Stimulated activated CD8-positive, alpha-beta memory T cell treated with anti-CD3 and anti-CD28 coated beads, Interleukin-12 subunit alpha, Interleukin-12 subunit beta, amount 100 ng/mL, for 4 hours (primary cell): ENCODE results near the gene CTNND2.
"Not testable (repeated sequence)": the region's sequence is repeated elsewhere in the genome, so short reads cannot be mapped to it uniquely, and the experiment has no call there.

Experiments
- DNase-seq: peaks from one replicate; pipeline ENCODE4 v3.0.0-alpha.2; 2020; ENCODE audit warnings: low read depth

Gene CTNND2

DNA sequence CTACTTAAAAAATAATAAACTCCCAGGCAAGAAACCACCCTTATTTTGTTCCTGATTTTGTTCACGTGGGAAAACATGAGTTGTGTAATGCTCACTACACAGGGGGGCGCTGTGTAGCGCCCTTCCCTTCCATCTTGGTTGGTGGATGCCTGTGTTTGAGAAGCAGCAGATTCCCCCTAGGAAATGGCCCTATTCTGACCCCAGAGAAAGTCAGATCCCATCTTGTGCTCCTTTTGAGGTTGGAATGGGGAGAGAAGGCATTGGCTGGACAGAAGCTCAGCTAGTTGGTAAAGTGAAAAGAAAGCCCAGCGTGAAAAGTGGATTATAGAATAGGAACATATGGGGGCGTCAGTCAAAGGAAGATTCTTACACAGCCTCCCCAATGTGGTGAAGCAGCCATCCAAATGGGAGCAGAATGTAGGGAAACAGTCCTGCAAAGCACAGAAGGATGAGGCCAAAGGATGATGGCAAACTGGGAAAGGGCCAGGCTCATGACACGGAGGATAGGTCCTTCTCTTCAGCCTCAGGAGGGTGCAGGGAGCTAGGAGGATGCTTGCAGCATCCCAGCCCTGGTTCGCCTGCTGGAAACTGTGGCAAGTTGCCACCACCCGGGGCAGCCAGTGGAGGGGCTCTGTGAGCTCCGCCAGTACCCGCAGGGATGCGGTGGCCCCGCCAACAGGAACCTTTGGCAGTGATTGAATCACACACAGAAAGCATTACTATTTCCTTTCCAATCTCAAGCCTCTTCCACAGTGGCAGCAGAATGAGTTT lies 829.0 kb downstream of the CTNND2 start:
- DNase-seq = no peak

DNA sequence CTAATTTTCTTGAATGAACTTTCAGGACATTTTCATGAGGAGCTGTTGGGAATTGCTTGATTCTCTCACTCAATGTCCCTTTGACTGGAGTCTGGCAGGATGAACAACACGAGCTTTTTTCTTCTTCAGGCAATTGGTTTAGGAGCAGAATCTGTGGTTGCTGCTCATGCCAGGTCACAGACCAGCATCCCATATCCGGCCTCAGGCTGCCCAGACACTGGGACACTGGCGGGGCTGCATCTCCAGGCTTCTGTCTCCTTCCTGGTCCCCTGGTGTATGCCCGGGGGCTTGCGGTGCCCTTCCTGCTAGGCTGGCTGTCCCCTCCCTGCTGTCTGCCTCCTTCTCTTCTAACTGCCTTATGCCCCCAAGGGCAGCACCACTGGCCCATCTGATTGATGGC lies 831.7 kb downstream of the CTNND2 start:
- no peak for DNase-seq

DNA sequence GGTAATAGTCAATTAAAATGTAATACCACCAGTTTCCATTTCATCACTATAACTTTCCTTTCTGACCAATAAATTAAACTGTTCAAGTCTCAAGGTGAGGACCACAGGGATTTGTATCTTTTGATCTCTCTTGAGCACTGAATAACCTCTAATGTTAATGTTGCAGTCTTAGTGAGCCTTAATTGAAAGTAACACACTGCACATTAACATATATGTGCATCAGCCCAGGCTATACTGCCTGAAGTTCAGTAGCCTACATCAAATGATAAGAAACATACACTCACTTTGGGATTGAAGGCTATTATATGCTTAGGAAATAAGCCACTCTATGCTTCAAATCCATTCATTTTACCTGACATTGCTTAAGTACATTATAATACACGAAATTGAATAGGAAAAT lies 832.2 kb downstream of the CTNND2 start:
- DNase-seq = no peak

DNA sequence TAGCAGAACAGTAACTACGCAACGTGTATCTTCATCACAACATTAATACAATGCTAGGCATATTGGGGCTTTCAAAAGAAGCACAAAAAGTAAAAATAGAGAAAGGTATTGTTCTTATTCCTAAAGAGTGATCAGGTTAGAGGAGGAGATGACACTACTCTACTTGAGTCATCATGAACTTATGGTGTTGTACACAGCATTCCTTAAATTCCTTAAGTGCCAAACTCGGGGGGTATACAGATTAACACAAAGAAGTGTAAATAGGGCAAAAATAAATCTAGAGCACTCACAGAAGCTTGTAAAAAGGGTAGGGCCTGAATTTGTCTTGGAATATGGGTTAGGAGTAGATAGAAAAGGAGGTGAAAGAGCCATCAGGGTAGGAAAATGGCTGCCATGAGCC lies 835.2 kb downstream of the CTNND2 start:
- no peak for DNase-seq

DNA sequence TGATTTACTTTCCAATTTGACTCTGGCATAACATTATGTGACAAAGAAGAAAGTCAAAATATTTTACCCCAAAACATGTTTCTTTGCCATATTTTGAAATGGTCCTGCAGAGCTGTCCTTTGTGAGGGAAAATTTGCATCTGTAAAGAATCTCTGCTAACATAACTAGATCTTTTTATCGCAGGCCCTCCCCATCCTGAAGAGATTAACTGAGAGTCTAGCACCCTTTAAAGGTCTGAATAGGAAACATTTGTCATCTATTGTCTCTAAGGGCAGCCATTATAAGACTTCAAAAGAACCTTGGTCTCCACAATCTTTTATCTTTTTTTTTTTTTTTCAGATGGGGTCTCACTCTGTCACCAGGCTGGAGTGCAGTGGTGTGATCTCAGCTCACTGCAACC lies 838.5 kb downstream of the CTNND2 start:
- DNase-seq = not testable (repeated sequence)

DNA sequence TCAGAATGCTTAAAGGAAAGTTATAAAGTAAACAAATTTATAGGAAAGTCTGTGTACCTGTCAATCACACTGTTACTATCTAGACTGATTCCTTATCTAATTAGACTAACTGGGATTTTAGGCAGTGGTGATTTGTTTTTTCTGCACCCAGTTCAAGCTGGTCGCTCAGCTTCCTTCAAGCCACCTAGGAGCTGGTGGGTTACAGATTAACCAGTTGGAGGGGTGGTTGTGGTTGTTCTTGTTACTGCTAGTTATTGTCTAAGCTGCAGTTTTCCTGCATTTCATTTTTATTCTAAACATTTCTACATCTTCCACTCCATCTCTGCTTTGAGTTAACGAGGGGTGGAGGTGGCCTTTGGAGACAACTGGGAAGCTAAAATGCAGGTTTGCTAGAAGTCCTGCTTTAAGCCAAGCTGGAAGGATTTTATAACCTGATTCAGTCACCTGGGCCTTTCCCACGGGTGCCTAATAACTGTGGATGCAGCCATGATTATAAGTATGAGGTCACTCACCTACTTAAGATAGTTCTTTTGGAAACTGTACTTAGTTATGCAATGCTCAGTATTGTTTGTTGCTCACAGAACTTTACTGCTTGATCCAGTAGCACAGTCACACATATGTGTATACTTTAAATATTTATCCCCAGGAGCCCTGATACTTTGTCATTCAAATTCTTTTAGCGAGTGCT lies 839.3 kb downstream of the CTNND2 start:
- DNase-seq = no peak

DNA sequence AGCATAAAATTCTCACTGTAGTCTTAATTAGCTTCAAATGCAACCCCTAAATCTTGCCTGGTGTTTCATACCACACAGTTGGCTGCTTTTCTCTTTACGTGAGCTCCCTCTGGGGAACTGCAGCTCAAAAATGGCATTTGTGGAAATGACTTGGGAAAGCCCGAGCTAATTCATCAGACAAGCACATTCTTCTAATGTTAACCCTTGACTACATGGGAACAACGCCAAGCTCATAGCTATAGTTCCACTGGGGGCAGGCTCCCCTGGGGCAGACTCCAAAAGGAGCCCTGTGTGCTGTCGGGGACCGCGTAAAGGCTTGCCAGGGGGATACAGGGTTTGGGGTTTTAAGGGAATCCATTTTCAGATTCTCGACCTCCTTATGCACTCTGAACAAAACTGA lies 841.8 kb downstream of the CTNND2 start:
- no peak for DNase-seq

DNA sequence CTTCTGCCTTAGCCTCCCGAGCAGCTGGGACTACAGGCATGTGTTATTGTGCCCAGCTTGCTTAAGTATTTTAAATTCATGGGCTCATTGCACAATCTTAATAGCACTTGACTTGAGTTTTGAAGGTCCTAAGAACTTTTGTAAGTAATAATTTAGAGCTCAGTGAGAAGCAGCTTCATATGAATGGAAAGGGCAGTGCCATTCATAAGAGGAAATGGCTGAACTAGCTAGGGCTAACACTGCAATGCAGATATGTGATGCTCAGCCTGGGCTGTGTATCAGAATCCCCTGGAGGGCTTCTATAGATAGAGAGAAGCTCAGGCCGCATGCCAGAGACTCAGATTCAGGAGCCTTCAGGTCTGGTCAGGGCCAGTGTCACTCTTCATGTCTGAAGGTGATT lies 847.7 kb downstream of the CTNND2 start:
- DNase-seq = no peak

DNA sequence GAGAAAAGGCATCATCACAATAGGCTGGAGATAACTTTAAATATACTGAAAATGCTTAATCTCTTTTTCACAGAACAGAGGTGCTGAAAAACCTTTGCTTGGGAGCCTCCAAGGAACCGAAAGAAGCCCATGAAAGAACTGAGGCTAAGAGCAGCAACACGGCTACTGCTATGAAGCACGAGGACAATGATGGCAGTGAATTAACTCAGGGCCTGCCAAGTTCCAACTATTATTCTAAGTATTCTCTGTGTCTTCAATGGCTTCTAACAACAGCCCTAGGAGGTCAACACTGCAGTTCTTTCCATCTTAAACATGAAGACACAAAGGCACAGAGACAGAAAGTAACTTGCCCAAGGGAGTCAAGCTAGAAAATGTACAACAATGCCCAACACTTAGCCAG lies 850.2 kb downstream of the CTNND2 start:
- DNase-seq = no peak

DNA sequence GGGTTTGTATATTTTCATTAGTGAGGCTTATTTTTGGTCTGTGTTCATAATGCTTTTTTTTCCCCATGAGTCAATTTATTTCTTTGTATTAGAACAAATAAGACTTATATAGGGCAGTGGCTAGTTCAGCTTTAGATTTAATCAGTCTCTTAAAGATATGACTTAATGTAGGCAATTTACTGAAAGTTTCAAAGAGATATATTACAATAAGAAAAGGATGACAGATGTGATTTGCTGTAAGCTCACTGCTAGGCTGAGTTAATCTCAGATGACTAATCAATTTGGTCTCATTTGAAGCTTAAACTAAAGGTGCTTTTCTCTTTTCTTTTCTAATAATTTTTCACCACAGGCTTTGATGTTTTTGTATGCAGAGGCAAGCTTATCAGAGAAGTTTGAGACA lies 851.4 kb downstream of the CTNND2 start:
- DNase-seq = no peak

DNA sequence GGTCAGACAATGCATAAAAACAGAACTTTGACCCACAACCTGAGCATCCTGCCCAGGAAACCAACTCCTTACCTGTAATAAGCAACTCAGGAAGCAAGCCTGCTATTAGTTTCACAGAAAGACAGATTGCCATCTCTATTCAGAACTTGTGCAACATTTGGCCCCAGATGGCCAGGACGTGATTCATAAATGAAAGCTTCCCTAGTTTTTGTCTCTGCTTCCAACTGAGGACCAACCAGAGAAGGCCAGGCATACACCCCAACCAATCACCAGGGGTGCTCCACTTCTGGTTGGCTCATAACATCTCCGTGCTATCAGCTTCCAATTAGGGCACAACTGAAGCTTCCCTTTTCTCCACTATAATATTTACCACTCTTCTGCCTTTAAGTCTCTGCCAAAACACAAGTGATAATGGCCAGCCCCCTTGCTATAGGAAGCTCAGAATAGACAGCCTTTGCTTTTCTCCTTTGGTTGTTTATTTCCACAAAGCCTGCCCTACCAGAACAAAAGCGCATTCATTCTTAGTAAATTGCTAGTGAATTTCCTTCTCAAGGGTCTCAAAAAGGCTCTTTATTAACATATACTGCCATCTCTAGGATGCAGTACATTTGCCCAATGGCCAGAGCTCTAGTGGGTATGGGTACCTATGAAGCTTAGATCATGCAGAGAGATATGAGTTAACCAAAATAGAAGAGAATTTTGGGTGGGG lies 853.5 kb downstream of the CTNND2 start:
- no peak for DNase-seq

DNA sequence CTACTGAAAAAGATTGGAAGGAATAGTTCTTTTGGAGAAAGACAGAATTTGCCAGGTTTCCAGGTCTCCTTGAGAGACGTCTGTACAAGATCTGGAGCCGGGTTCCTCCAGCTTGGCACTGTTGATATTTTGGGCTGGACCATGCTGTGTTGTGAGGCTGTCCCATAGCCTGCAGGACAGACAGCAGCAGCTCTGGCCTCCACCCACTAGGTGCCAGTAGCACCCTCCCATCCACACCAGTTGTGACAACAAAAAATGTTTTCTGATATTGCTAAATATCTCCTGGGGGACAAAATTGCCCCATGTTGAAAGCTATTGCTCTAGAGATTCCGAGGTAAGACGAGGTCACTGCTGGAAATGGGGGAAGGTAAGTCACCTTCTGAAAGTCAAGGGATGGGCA lies 855.5 kb downstream of the CTNND2 start:
- no peak for DNase-seq

DNA sequence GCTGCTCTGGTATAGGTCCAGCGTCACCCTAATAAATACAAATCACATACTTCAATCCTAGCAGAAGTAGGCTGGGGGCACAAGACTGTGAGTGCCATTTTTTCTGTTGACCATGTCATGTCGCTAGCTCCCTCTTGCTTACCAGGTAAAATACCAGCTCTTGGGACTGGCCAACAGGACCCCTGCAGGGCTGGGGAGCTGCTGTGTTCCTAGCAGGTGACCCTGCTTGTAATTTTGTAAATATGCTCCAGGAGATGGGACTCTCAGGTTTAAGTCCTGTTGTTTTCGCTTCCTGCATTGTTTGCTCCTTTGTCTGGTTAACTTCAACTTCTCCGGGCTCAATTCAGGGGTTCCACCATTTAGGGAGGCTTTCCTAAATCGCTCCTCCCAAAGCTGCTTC lies 856.6 kb downstream of the CTNND2 start:
- no peak for DNase-seq

DNA sequence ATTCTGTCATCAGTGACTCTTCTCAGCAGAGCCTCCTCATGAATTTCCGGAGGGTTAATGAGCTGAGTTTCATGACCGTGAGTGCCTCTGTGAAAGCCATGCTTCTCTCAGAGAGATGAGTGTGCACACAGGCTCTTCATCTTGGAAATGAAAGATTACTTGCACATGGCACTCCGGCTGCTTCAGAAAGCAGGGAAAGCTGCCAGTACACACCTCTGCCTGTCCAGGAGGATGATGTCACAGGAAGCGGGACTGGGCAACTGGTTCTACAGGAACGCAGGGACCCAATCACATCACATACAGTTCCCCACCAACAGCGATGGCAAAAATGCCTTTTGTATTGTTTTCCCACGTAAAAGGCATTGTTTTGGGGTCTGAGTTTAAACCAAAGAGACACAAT lies 857.2 kb downstream of the CTNND2 start:
- DNase-seq = no peak

DNA sequence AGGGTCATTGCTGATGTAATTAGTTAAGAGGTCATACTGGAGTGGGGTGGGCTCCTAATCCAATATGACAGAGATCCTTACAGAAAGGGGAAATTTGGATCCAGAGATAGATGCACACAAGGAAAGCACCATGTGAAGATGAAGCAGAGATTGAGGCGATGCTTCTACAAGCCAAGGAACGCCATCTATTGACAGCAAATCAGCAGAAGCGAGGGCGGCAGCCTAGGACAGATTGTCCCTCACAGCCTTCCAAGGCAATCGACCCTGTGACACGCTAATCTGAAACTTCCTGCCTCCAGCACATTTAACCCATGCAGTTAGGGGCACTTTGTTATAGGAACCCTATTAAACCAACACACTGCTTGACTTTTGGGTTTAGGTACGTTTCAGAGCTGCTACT lies 858.1 kb downstream of the CTNND2 start:
- no peak for DNase-seq

DNA sequence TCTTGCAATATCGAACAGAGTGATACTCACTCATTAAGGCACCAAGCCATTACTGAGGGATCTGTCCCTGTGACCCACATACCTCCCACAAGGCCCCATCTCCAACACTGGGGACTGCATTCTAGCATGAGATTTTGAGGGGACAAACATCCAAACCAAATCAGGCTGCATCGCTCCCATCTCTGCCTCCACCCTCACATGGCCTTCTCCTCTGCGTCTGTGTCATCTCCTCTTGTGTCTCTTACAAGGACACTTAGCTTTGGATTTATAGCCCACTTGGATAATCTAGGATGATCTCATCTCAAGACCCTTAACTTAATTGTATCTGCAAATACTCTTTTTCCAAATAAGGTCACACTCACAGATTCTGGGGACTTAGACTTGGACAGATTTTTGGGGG lies 858.8 kb downstream of the CTNND2 start:
- DNase-seq = no peak

DNA sequence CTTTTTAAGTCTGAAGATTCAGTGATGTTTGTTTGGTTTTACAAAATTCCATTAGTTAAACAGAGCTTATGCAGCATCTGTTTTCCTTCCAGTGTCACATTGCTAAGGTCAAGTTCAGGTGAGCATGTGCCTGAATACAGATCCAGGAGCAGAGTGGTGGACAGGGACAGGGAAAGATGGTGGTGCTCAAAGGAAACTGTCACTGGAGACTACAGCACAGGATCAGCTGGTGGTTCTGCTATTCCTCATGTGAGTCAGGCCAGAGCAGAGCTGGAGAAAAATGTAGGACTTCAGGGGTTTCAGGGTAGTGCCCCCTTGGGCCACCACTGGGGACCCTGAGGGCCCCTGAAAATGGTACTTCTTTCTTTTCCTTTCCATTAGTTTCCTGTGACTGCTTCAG lies 859.7 kb downstream of the CTNND2 start:
- no peak for DNase-seq

DNA sequence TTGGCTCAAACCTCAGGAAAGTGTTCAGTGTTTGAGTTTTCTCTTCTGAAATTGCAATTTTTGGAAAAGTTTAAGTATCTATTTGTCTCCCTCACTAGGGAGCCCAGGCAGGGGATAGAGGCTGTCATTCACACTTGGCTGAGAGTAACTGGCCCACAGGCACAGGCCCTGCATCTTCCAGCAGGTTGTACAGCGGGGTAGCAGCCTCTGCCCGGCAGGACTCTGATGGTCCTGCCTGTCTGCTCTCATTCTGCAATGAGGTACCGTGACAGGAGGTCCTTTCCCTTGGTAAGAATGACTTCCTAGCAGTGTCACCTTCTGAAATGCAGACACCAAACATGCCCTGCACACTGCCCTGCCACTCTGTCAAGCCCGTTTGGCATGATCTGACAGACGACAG lies 860.4 kb downstream of the CTNND2 start:
- DNase-seq = no peak

DNA sequence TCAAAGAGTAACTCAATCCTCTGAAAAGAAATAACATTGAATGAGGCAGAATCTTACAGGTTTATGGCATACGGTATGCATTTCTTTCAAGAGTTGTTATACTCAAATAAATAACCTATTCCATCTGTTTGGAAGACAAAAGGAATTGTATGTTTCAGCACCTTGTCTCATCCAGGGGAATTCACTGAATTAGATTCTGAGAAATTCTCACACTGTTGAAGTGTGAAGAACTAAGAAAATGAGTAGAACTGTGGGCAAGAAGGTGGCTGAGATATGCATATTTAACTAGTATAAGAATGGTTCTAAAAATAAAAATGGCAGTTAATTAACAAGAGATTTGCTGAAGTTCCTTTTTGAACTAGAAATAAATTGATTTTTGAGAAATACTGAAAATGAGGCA lies 863.9 kb downstream of the CTNND2 start:
- no peak for DNase-seq

DNA sequence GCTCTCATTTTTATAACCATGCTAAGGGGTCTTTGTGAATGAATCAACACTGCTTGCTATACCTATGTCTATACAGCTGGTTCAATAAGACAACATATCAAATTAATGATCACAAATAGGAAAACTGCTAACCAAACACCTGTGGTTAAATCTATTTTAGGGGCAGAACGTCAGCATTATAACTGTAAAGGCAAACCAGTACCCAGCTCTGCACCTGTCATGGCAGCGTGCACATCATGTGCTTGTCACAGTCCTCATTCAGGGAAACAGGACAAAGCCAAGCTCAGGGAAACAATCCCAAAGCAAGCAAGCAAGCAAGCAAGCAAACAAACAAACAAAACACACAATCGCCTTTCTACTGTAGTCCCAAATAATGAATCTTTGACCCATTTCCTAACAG lies 865.5 kb downstream of the CTNND2 start:
- no peak for DNase-seq

DNA sequence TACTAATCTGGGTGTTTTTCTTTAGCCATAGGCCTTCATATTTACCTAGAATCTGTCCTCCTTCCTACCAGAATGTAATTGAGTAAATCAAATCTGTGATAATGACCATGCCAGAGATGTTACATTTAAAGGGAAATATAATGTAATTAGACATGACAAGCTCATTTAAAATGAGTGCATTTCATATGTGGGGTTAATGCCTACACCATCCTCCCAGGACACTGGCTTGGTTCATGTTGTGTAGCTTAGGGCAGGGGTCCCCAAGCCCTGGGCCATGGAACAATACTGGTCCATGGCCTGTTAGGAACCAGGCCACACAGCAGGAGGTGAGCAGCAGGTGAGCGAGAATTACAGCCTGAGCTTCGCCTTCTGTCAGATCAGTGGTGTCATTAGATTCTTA lies 866.3 kb downstream of the CTNND2 start:
- DNase-seq = no peak

DNA sequence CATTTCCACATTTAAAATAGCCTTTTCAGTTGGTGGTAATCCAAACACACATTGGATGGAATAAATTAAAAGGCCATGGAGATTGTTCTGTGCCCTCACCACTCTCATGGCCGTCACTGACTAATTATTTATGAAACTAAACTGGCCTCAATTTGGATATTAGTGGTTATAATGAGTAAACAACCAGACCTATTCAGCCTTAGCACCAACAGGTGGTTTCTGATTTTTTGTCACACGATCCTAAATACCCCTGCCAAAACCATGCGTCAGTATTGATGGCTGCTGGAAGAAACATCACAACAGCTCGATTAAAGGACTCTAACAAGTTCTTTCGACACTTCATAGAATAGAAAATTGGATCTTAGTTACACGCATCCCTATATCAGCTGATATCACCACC lies 867.2 kb downstream of the CTNND2 start:
- DNase-seq = no peak

DNA sequence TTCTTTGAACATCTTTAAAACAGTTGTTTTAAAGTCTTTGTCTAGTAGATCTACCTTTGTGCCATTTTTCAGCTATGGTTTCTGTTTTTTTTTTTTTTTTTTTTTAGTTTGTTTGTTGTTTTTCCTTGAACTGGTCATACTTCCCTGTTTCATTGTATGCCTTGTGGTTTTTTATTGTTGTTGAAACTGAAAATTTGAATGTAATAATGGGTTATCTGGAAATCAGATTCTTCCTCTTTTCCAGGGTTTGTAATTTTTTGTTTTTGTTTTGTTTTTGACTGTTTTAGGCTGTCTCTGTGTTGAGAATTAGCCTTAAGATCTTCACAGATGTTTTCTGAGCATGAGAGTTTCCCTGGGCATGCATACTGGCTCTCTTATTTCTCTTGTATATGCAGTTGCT lies 873.6 kb downstream of the CTNND2 start:
- DNase-seq = no peak
